GM18526 (cell line): ENCODE measurements around the gene PDE2A.

ENCODE experiments used
- POLR2A ChIP-seq: IDR thresholded peaks from 3 replicates; pipeline ENCODE4 v1.6.1; 2011; ENCODE audit not compliant: insufficient read length; ENCODE audit errors: extremely low read depth

The PDE2A gene

GRCh38 chr11:72614381-72614780 lies 59.8 kb downstream of the PDE2A start:
- no peak for TF ChIP-seq POLR2A

GRCh38 chr11:72613977-72614376 lies 60.2 kb downstream of the PDE2A start:
- TF ChIP-seq POLR2A = no peak

GRCh38 chr11:72613450-72613849 lies 60.8 kb downstream of the PDE2A start:
- TF ChIP-seq POLR2A = no peak

- no peak for TF ChIP-seq POLR2A
Measured at GRCh38 chr11:72609476-72609875, 64.7 kb downstream of the PDE2A start.

GRCh38 chr11:72609045-72609444 lies 65.2 kb downstream of the PDE2A start:
- no peak for TF ChIP-seq POLR2A

- no peak for TF ChIP-seq POLR2A
Measured at GRCh38 chr11:72607496-72607895, 66.7 kb downstream of the PDE2A start.

GRCh38 chr11:72606748-72607468 lies 67.3 kb downstream of the PDE2A start:
- TF ChIP-seq POLR2A = no peak

GRCh38 chr11:72605973-72606747 lies 68.1 kb downstream of the PDE2A start:
- no peak for TF ChIP-seq POLR2A

- TF ChIP-seq POLR2A = no peak
Measured at GRCh38 chr11:72604256-72604655, 70.0 kb downstream of the PDE2A start.

- TF ChIP-seq POLR2A = no peak
Measured at GRCh38 chr11:72602250-72602904, 71.8 kb downstream of the PDE2A start.

GRCh38 chr11:72600557-72600956 lies 73.7 kb downstream of the PDE2A start:
- TF ChIP-seq POLR2A = no peak

GRCh38 chr11:72599325-72600117 lies 74.7 kb downstream of the PDE2A start:
- TF ChIP-seq POLR2A = no peak

GRCh38 chr11:72598906-72599305 lies 75.3 kb downstream of the PDE2A start:
- no peak for TF ChIP-seq POLR2A

GRCh38 chr11:72598466-72598865 lies 75.8 kb downstream of the PDE2A start:
- TF ChIP-seq POLR2A = no peak

- no peak for TF ChIP-seq POLR2A
Measured at GRCh38 chr11:72597721-72598120, 76.5 kb downstream of the PDE2A start.

GRCh38 chr11:72595292-72595684 lies 78.9 kb downstream of the PDE2A start:
- no peak for TF ChIP-seq POLR2A
